OCI-LY1 (cell line): ENCODE results near the gene ZNF695.

Source experiments
- H2AFZ ChIP-seq: fragments of 200-600 bp; sonication (generic), shearing (Covaris generic); 2 replicates; pipeline ENCODE4 v1.6.0; 2014; ENCODE audit warnings: antibody characterized with exemption, mild to moderate bottlenecking, low read length
- H3F3A ChIP-seq: fragments of 200-600 bp; sonication (generic), shearing (Covaris generic); 2 replicates; pipeline ENCODE4 v1.6.0; 2014; ENCODE audit warnings: mild to moderate bottlenecking, antibody characterized with exemption, low read length, moderate library complexity; ENCODE audit not compliant: insufficient read depth
- H3K27ac ChIP-seq: fragments of 200-600 bp; sonication (generic); 2 replicates; pipeline ENCODE4 v1.5.1; 2014; ENCODE audit warnings: low read length, mixed run types, mild to moderate bottlenecking, low read depth; ENCODE audit not compliant: poor library complexity, severe bottlenecking
- H3K27me3 ChIP-seq: fragments of 200-600 bp; sonication (generic); 2 replicates; pipeline ENCODE4 v1.6.0; 2014; ENCODE audit warnings: antibody characterized with exemption, mild to moderate bottlenecking, low read length, moderate library complexity; ENCODE audit not compliant: insufficient read depth
- H3K36me3 ChIP-seq: fragments of 200-600 bp; sonication (generic); 2 replicates; pipeline ENCODE4 v1.6.1; 2014; ENCODE audit warnings: mild to moderate bottlenecking, antibody characterized with exemption, low read length, moderate library complexity, mixed read lengths; ENCODE audit not compliant: insufficient read depth
- H3K4me1 ChIP-seq: fragments of 200-600 bp; sonication (generic); 2 replicates; pipeline ENCODE4 v1.5.1; 2014; ENCODE audit warnings: mild to moderate bottlenecking, low read length, moderate library complexity; ENCODE audit not compliant: insufficient read depth, severe bottlenecking
- H3K4me2 ChIP-seq: fragments of 200-600 bp; sonication (generic), shearing (Covaris generic); 2 replicates; pipeline ENCODE4 v1.6.1; 2014; ENCODE audit warnings: low read length
- H3K4me3 ChIP-seq: fragments of 200-600 bp; sonication (generic); 2 replicates; pipeline ENCODE4 v1.5.1; 2014; ENCODE audit warnings: low read length, low read depth, mild to moderate bottlenecking, mixed read lengths; ENCODE audit not compliant: poor library complexity, severe bottlenecking
- H3K79me2 ChIP-seq: fragments of 200-600 bp; shearing (Covaris generic); 2 replicates; pipeline ENCODE4 v1.6.1; 2016; ENCODE audit warnings: mixed run types, low read length, mixed read lengths; ENCODE audit not compliant: insufficient read depth
- H3K9ac ChIP-seq: fragments of 200-600 bp; sonication (generic), shearing (Covaris generic); 2 replicates; pipeline ENCODE4 v1.6.1; 2014; ENCODE audit warnings: mild to moderate bottlenecking, low read length, mixed read lengths
- H3K9me2 ChIP-seq: fragments of 200-600 bp; sonication (generic), shearing (Covaris generic); 2 replicates; pipeline ENCODE4 v1.6.1; 2014; ENCODE audit warnings: low read depth, mild to moderate bottlenecking, low read length, mixed read lengths
- H3K9me3 ChIP-seq: fragments of 200-600 bp; shearing (Covaris generic); 2 replicates; pipeline ENCODE4 v1.6.1; 2014; ENCODE audit warnings: low read length, mixed read lengths
- H4K20me1 ChIP-seq: fragments of 200-600 bp; sonication (generic), shearing (Covaris generic); 2 replicates; pipeline ENCODE4 v1.6.0; 2016; ENCODE audit warnings: mild to moderate bottlenecking, low read length; ENCODE audit not compliant: insufficient read depth
- CTCF ChIP-seq: fragments of 200-600 bp; sonication (generic), shearing (Covaris generic); IDR thresholded peaks from 2 replicates; pipeline ENCODE4 v1.5.1; 2017; ENCODE audit warnings: mild to moderate bottlenecking, antibody characterized with exemption, low read length, moderate library complexity, mixed read lengths
- EZH2 ChIP-seq: fragments of 200-600 bp; sonication (generic), shearing (Covaris generic); IDR thresholded peaks from 2 replicates; pipeline ENCODE4 v1.8.0; 2017; ENCODE audit warnings: borderline replicate concordance, mixed run types, mild to moderate bottlenecking, antibody characterized with exemption, low read length, moderate library complexity, mixed read lengths

ZNF695 gene

GRCh38 chr1:246946366-246946765, 61.5 kb downstream of the ZNF695 start:
- TF ChIP-seq EZH2 (no peak), CTCF (no peak)
- H3K27ac ChIP-seq: no peak overlapping the region
- no peaks in the 10 kb centered on the region for H3K36me3 ChIP-seq
- peaks cover 3% of the 10 kb centered on the region; the same call in 1 of the 2 replicates for H3K27me3 ChIP-seq
- no peaks in the 10 kb centered on the region for H4K20me1 ChIP-seq
- H3K4me1 ChIP-seq: no peaks in the 10 kb centered on the region
- no peaks in the 10 kb centered on the region for H3F3A ChIP-seq
- H3K4me3 ChIP-seq: no peak overlapping the region
- H3K4me2 ChIP-seq: no peak overlapping the region
- H2AFZ ChIP-seq: no peak overlapping the region
- H3K9me3 ChIP-seq: no peaks in the 10 kb centered on the region
- H3K9me2 ChIP-seq: no peaks in the 10 kb centered on the region
- H3K79me2 ChIP-seq: no peaks in the 10 kb centered on the region
- no peak overlapping the region for H3K9ac ChIP-seq
